HG03103 (cell line): ENCODE results near the gene GABRA4.

Experiments used
- ATAC-seq: cut with Tn5 transposase; IDR thresholded peaks from one replicate; pipeline ENCODE4 v1.9.1; 2021; ENCODE audit warnings: low read depth; ENCODE audit not compliant: unreplicated experiment

GABRA4 gene

DNA sequence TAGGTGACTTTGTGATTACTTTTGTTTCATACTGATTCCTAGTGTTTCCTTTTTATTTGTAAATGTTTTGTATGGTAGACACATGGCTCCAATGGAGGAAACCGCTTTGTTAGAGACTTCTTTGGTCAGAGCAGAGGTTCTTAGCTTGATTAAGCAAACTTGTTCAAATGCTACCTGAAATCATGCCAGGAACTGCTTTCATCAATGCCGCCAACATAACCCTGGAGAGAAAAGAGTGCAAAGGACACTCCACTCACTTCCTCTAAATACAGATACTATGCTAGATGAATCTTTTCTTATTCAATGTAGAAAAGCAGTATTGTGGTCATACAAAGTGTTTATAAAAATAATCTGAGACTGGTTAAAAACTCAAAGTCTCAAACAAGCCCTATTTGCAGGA, 58.7 kb downstream of the GABRA4 start:
- ATAC-seq = no peak

DNA sequence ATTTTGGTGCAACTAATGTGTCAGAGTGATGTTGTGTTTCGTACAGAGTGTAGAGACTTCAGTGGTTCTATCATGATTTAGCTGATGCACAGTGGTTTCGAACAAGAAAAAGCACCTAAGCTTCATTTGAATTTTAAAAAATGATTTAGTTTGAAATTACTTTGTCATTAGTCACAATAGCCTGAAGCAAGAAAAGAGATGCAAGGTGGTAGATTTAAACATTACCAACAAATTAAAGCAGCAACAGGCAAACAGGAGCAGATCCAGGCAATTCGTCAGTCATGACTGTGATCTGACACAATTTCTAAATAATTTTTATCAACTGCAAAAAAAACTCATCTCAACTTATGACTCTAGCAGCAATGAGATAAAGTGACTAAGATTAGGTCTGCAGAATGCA, 59.7 kb downstream of the GABRA4 start:
- no peak for ATAC-seq

DNA sequence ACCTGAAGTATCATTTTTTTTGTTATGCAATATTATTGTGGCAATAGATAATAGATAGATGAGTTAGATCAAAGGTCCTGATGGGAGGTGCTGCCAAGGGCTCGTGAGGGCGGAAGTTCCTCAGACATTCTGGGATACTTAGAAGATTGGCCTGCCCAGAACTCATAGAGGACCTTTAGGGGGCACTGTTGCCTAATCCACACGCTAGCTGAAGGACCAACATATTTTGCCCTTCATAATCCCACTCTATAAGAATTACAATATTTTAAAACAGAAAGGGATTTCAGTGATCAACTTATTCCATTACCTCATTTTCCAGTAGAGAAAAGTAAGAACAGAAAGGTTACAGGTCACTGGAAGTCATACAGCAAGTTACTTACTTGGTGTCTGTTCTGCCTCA, 61.4 kb downstream of the GABRA4 start:
- no peak for ATAC-seq

DNA sequence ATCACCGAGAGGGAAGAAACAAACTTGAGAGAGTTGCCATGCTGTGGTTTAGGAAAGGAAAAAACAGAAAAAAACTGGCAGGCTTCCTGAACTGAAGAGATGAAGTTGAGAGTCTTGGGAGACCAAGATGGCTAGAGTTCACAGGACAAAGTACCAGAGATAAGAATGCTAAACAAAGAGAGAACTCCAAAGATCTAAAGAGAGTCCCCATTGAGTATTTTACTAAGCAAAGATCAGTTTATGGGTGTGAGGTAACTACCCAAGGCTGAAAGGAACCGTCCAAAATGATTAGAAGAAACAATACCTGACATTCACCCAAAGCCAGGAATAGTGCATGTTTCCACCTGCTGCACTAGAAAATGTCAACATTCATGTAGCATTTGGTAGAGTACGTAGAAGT, 62.5 kb downstream of the GABRA4 start:
- ATAC-seq = no peak

- ATAC-seq = no peak
These were observed 66.2 kb downstream of the GABRA4 start for GRCh38 chr4:46927201-46927600.

DNA sequence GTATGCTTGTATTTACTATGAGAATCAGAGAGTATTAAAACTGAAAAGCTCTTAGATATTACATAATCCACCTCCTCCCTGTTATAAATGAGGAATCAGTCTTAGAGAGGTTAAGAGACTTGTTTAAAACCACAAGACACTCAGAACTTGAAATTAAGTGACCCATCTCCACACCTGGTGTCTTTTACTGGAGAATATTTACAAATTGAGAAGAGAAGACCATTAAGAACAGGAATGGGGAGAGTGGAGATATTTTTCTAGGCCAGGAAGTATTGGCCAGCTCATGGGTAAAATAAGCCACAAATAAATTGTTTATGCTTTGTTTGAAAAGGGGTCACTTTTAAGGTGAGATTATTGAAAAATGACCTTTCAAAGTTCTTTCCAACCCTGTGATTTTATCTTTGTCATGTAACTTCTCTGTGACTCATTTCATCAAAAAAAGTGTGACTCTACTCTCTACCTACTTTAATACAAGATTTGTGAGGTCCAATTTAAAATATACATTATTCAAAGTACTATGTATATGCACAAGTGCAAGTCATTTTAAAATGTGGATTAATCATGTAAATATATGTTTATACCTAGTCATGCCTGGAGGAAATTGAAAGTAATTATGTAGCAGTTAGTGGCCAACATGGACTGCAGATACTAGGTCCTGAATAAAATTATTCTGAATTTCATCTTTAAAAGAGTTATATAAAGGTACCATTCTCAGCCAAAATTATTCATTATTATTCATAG, 68.4 kb downstream of the GABRA4 start:
- ATAC-seq = no peak

- no peak for ATAC-seq
These were observed 71.2 kb downstream of the GABRA4 start for GRCh38 chr4:46922205-46922604.

DNA sequence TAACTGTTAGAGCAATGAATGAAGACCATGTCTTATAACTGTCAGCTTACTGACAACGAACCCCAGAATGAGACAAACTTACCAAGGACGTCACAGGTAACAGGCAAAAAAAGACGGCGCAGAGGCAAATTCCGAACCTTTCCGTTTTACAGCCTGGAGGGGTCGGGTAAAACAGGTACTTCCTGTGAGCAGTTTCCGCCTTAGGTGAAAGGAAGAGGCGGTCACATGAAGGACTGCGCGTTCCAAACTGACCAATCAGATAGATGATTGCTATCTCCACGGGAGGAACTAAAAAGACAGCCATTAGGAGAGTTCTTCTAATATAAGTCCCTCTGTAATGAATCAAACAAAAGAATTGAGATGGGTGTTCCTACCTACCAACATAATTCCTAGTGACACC, 84.3 kb downstream of the GABRA4 start, which contains the start of gene COX7B2:
Gene COX7B2 (minus strand): TSS at position 168 of the 400 bp plus-strand sequence. CDS start 174,053 bp downstream, outside the sequence.
- ATAC-seq = no peak

GRCh38 chr4:46908148-46908547, 85.2 kb downstream of the GABRA4 start:
- no peak for ATAC-seq

GRCh38 chr4:46900082-46900481, 93.3 kb downstream of the GABRA4 start:
- no peak for ATAC-seq

GRCh38 chr4:46894826-46895225, 98.6 kb downstream of the GABRA4 start:
- no peak for ATAC-seq

DNA sequence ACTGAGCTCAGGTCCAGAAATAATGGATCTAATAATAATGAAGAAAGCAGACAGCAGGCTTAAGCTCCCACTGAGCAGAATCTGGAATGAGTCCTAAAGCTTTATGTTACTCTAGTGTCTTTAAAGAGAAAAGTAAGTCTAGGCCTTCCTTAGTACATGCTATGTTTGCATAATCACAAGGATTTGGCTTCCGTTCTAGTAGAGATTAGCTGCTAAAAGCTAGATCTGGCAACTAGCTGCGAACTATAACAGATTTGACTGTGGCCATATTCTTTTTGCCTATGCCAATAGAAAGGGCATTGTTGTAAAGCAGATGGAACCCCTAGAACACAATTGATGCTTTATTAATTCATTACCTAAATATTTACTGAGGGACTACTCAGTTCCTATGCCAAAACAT, 103.3 kb downstream of the GABRA4 start:
- no peak for ATAC-seq

- no peak for ATAC-seq
These were observed 104.0 kb downstream of the GABRA4 start for GRCh38 chr4:46889410-46889809.

DNA sequence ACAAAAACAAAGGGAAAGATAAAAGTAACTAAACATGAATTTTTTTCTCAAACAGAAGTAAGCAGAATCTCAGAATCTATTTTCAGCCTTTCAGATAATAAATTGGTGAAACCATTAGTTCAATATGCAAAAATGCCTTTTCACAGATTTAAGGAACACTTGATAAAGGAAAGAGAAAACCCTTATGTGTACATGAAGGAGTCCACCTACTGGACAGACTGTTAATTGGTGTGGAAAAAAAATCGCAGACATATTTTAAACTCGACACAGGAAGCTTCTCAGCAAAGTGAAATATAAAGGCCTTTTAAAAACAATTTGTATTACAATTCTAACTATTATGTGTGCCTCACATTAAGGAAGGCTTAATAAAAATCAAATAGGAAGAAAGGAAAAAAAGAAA, 106.7 kb downstream of the GABRA4 start:
- ATAC-seq = no peak

- ATAC-seq = no peak
These were observed 114.7 kb downstream of the GABRA4 start for GRCh38 chr4:46878641-46879040.

DNA sequence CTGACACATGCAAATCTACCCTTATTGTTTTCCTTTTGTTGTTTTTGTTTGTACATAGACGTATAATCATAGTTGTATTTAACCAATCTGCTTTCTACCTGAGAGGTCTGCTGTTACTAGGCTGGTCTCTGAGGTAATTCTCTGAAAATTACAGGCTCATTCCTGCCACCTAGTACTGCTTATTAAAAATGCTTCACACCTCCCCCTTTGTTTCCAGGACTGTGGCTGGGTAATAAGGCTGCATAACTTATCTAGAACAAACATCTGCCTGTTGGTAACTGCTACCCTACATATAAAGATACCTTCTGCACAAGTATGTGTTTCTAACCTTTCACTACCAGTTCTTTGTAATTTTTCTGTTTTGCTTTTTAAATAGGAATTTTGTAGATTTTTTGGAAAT, 118.6 kb downstream of the GABRA4 start:
- no peak for ATAC-seq

GRCh38 chr4:46870411-46870810, 123.0 kb downstream of the GABRA4 start:
- ATAC-seq = no peak
